Measurements from ENCODE around the gene ITM2C. TPM values are rescaled to one million over a fixed set of nuclear protein-coding genes. Genes with fewer than 3 reads are reported as not detected.

Gene ITM2C
- total RNA-seq, 1 experiment from 2014 or later, result 21.9 TPM

DNA sequence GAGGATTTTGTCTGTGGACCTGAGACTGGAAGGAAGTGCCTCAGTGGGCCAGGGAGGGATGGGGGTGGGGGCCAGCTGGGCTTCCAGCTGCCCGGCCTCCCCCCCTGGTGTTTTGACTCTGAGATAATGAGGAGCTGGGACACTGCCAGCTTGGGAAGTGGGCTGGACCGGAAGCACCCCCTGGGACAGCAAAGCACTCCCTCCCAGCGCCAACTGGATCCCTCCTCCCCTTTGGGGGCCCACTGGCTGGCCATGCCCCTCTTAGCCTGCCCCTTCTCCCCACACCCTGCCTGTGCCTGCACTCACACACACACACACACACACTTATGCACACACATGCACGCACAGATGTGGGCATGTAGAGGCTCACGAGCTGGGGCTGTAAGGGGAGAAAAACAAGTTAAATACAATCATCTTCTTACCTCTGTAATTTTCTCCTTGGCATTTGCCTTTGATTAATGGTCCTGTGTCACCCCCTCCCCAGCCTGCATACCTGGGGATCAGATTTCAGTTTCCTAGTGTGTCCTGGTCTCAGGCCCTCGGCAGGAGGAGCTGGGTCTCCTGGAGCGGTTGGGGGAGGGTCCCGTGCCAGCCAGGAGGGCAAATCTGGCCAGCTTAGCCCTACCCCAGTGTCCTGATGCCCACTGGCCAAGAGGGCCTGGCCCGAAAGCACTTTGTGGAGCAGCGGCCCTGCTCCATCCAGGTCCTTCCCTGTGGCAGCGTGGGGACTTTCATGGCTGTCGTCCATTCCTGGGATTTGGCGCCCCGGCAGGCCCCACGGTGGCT lies 3.6 kb downstream of the ITM2C start:
- H3K27me3 Mint-ChIP-seq (ENCODE audit: insufficient read depth, unreplicated experiment), result peaks cover 1% of the 10 kb centered on the region
- no peak overlapping the region for H3K4me3 Mint-ChIP-seq (ENCODE audit: unreplicated experiment)
- no peaks in the 10 kb centered on the region for H3K36me3 Mint-ChIP-seq (ENCODE audit: insufficient read depth, unreplicated experiment)
- DNase-seq (ENCODE audit: unreplicated experiment), result no peak
- peaks cover 5% of the 10 kb centered on the region for H3K4me1 Mint-ChIP-seq (ENCODE audit: insufficient read depth, unreplicated experiment)
- CTCF ChIA-PET, result interaction anchor here (0.5 to 0.7 kb wide), 3 partner anchors 20 to 244 kb away, joined by 3 to 7 read pairs (median 4); no protein-coding TSS in a partner anchor
- POLR2A ChIA-PET, result interaction anchor here (0.6 kb wide), 1 partner anchor 119 kb away, joined by 3 read pairs; no protein-coding TSS in a partner anchor
- intact Hi-C loops (cut with micrococcal nuclease), result no loop called here
- no TSS peak for BruUV-seq (replicated peaks)
- H3K9me3 Mint-ChIP-seq (ENCODE audit: unreplicated experiment), result no peaks in the 10 kb centered on the region
- TF ChIP-seq, protein P1, sequence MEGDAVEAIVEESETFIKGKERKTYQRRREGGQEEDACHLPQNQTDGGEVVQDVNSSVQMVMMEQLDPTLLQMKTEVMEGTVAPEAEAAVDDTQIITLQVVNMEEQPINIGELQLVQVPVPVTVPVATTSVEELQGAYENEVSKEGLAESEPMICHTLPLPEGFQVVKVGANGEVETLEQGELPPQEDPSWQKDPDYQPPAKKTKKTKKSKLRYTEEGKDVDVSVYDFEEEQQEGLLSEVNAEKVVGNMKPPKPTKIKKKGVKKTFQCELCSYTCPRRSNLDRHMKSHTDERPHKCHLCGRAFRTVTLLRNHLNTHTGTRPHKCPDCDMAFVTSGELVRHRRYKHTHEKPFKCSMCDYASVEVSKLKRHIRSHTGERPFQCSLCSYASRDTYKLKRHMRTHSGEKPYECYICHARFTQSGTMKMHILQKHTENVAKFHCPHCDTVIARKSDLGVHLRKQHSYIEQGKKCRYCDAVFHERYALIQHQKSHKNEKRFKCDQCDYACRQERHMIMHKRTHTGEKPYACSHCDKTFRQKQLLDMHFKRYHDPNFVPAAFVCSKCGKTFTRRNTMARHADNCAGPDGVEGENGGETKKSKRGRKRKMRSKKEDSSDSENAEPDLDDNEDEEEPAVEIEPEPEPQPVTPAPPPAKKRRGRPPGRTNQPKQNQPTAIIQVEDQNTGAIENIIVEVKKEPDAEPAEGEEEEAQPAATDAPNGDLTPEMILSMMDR (IDR thresholded peaks at IDR 0.05; ENCODE audit: unreplicated experiment), result no peak
- no peak overlapping the region for H3K27ac Mint-ChIP-seq (ENCODE audit: low read depth, unreplicated experiment)

DNA sequence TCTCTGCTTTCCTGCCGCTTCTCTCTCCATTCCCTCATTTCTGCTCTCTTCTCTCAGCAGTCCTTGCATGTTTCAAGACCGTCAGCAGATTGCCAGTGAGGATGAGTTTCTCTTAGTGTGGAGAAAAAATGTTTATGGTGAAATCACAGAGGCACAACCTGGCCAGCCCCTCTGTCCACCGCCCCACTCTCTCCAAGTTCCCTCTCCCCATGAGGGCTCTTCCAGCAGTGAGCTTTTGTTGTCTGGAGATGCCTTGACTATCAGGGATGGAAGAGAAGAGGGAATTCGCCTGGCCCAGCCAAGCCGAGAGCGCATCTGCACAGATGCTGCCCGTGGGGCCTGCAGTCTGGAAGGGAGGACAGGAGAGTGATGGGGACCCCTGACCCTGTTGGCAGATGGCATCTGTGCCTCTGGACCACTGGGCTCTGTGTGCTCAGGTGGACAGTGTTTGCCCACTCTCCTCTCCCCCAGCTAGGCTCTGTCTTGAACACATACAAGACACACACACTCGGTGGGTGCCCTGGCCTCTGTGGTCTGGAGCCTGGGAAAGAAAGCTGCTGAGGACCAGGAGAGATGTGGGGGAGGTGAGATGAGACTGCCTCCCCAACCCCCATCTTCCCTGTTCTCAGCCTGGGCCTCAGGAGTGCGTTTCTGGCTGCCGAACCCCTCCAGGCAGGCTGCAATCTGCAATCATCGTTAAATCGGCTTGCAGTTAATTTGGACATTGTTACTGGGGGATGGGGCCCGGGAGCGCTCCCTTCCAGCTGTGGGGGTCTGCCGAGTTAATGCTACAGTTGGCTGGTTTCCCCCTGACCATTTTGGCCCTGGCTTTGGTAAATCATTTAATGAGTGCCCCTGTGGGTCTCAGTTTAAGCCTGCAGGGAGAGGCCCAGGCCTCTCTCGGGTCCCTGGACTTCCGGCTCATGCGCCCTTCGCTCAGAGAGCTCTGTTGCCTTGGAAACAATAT lies 4.5 kb downstream of the ITM2C start:
- intact Hi-C loops (cut with micrococcal nuclease), result no loop called here
- H3K27ac Mint-ChIP-seq (ENCODE audit: low read depth, unreplicated experiment), result no peak overlapping the region
- H3K9me3 Mint-ChIP-seq (ENCODE audit: unreplicated experiment), result no peaks in the 10 kb centered on the region
- H3K27me3 Mint-ChIP-seq (ENCODE audit: insufficient read depth, unreplicated experiment), result no peaks in the 10 kb centered on the region
- no peak overlapping the region for H3K4me3 Mint-ChIP-seq (ENCODE audit: unreplicated experiment)
- CTCF ChIA-PET, result interaction anchor here (0.6 to 0.7 kb wide), 3 partner anchors 19 to 33 kb away, joined by 4 to 7 read pairs (median 5); no protein-coding TSS in a partner anchor
- TF ChIP-seq, protein P1 (IDR thresholded peaks at IDR 0.05; ENCODE audit: unreplicated experiment), result no peak
- BruUV-seq (replicated peaks), result no TSS peak
- H3K36me3 Mint-ChIP-seq (ENCODE audit: insufficient read depth, unreplicated experiment), result no peaks in the 10 kb centered on the region
- no peak for DNase-seq (ENCODE audit: unreplicated experiment)
- H3K4me1 Mint-ChIP-seq (ENCODE audit: insufficient read depth, unreplicated experiment), result peaks cover 4% of the 10 kb centered on the region
- POLR2A ChIA-PET, result interaction anchor here (0.6 kb wide), 1 partner anchor 118 kb away, joined by 3 read pairs; no protein-coding TSS in a partner anchor

DNA sequence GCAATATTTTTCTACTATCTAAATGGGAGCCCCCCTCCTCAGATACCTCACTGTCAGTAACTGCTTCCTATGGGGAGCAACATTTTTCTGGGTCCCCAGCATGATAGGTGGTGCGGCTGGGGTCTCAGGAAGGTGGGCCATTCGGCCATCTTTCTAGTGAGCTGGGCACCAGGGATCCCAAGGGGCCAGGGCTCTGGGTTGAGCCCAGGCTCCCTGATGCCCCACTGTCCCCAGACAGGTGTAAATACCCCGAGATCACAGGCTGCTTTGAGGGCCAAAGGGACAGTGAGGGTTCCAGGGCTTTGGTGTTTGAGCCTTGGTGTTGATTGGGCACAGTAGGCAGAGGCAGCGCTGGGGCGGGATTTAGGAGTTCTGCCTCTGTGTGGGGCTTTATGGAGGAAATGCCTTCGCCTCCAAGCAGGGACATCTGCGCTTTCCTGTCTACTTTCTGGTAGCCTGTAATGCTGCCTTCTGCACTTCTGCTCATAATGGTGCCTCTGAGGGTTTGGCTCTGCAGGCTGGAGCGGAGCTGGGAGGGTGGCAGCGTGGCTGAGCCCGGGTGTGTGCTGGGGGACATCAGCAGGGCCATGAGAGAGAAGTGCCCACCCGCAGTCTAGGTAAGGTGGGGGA lies 5.3 kb downstream of the ITM2C start:
- Mint-ChIP-seq H3K27ac (ENCODE audit: low read depth, unreplicated experiment) (no peak overlapping the region), H3K4me3 (ENCODE audit: unreplicated experiment) (no peak overlapping the region), H3K4me1 (ENCODE audit: insufficient read depth, unreplicated experiment) (no peaks in the 10 kb centered on the region), H3K36me3 (ENCODE audit: insufficient read depth, unreplicated experiment) (no peaks in the 10 kb centered on the region), H3K27me3 (ENCODE audit: insufficient read depth, unreplicated experiment) (no peaks in the 10 kb centered on the region), H3K9me3 (ENCODE audit: unreplicated experiment) (no peaks in the 10 kb centered on the region)
- no peak for DNase-seq (ENCODE audit: unreplicated experiment)
- TF ChIP-seq, protein P1 (IDR thresholded peaks at IDR 0.05; ENCODE audit: unreplicated experiment), result no peak
- no TSS peak for BruUV-seq (replicated peaks)
- intact Hi-C loops (cut with micrococcal nuclease), result no loop called here
- ChIA-PET CTCF (interaction anchor here (0.6 kb wide), 2 partner anchors 32 to 710 kb away, joined by 3 to 5 read pairs; no protein-coding TSS in a partner anchor), POLR2A (no interaction called here)
